H9 (cell line): Measurements from ENCODE around the gene B3GLCT. TPM values are rescaled to one million over a fixed set of nuclear protein-coding genes. Genes with fewer than 3 reads are reported as not detected.

Source experiments
- DNase-seq: peaks from one replicate; pipeline ENCODE4 v3.0.0-alpha.2; 2017
- H2AFZ ChIP-seq: one replicate; pipeline ENCODE4 v1.6.1; 2013; ENCODE audit warnings: mild to moderate bottlenecking, low read length, control low read depth, moderate library complexity
- H2AK5ac ChIP-seq: 2 replicates; pipeline ENCODE4 v1.6.1; 2013; ENCODE audit warnings: low read length, control low read depth, mixed read lengths; ENCODE audit not compliant: insufficient read length
- H2BK120ac ChIP-seq: one replicate; pipeline ENCODE4 v1.6.1; 2013; ENCODE audit warnings: low read depth, mild to moderate bottlenecking, low read length, control low read depth, inconsistent platforms; ENCODE audit not compliant: poor library complexity, severe bottlenecking
- H2BK12ac ChIP-seq: 2 replicates; pipeline ENCODE4 v1.6.1; 2013; ENCODE audit warnings: low read length, control low read depth, mixed read lengths, low read depth; ENCODE audit not compliant: insufficient read length
- H2BK15ac ChIP-seq: 2 replicates; pipeline ENCODE4 v1.6.1; 2013; ENCODE audit warnings: low read depth, low read length, control low read depth
- H2BK20ac ChIP-seq: one replicate; pipeline ENCODE4 v1.6.1; 2013; ENCODE audit warnings: low read depth, mild to moderate bottlenecking, low read length, control low read depth, inconsistent platforms; ENCODE audit not compliant: poor library complexity, severe bottlenecking
- H2BK5ac ChIP-seq: 2 replicates; pipeline ENCODE4 v1.6.1; 2013; ENCODE audit warnings: low read length, control low read depth, mixed read lengths; ENCODE audit not compliant: insufficient read length
- H3K14ac ChIP-seq: 2 replicates; pipeline ENCODE4 v1.6.1; 2013; ENCODE audit warnings: low read length, control low read depth; ENCODE audit not compliant: insufficient read depth
- H3K18ac ChIP-seq: 2 replicates; pipeline ENCODE4 v1.6.1; 2013; ENCODE audit warnings: low read depth, mild to moderate bottlenecking, mixed read lengths, low read length, control low read depth; ENCODE audit not compliant: insufficient read length
- H3K23ac ChIP-seq: 2 replicates; pipeline ENCODE4 v1.6.1; 2013; ENCODE audit warnings: low read length, control low read depth, mixed read lengths, low read depth; ENCODE audit not compliant: insufficient read length
- H3K23me2 ChIP-seq: 2 replicates; pipeline ENCODE4 v1.6.1; 2013; ENCODE audit warnings: low read depth, mild to moderate bottlenecking, mixed read lengths, low read length, control low read depth; ENCODE audit not compliant: insufficient read length, poor library complexity, severe bottlenecking
- H3K27ac ChIP-seq: 2 replicates; pipeline ENCODE4 v1.5.1; 2013; ENCODE audit warnings: low read length, control low read depth, mixed read lengths, low read depth; ENCODE audit not compliant: insufficient read length
- H3K27me3 ChIP-seq: 2 replicates; pipeline ENCODE4 v1.6.1; 2013; ENCODE audit warnings: low read length, control low read depth, inconsistent platforms; ENCODE audit not compliant: insufficient read depth
- H3K4ac ChIP-seq: 2 replicates; pipeline ENCODE4 v1.6.1; 2013; ENCODE audit warnings: low read depth, mild to moderate bottlenecking, control low read depth, inconsistent platforms, low read length, moderate library complexity
- H3K4me1 ChIP-seq: 2 replicates; pipeline ENCODE4 v1.6.1; 2013; ENCODE audit warnings: low read length, control low read depth, inconsistent platforms; ENCODE audit not compliant: insufficient read depth
- H3K4me2 ChIP-seq: 2 replicates; pipeline ENCODE4 v1.6.1; 2013; ENCODE audit warnings: low read length, control low read depth, mixed read lengths; ENCODE audit not compliant: insufficient read length, insufficient read depth
- H3K56ac ChIP-seq: 2 replicates; pipeline ENCODE4 v1.6.1; 2013; ENCODE audit warnings: low read depth, mild to moderate bottlenecking, mixed read lengths, low read length, control low read depth; ENCODE audit not compliant: insufficient read length
- H3K79me1 ChIP-seq: 2 replicates; pipeline ENCODE4 v1.6.1; 2013; ENCODE audit warnings: low read depth, mild to moderate bottlenecking, moderate library complexity, low read length, control low read depth, inconsistent platforms; ENCODE audit not compliant: insufficient read depth, poor library complexity, severe bottlenecking
- H3K79me2 ChIP-seq: 2 replicates; pipeline ENCODE4 v1.6.1; 2013; ENCODE audit warnings: low read length, control low read depth, inconsistent platforms; ENCODE audit not compliant: insufficient read depth
- H3K9ac ChIP-seq: 2 replicates; pipeline ENCODE4 v1.6.1; 2013; ENCODE audit warnings: low read length, control low read depth, mixed read lengths; ENCODE audit not compliant: insufficient read length; ENCODE audit errors: extremely low read depth
- H3K9me3 ChIP-seq: one replicate; pipeline ENCODE4 v1.6.1; 2013; ENCODE audit warnings: low read depth, low read length, inconsistent platforms; ENCODE audit not compliant: control insufficient read depth
- H3T11ph ChIP-seq: one replicate; pipeline ENCODE4 v1.6.1; 2013; ENCODE audit warnings: mild to moderate bottlenecking, low read length, control low read depth, inconsistent platforms
- H4K20me1 ChIP-seq: one replicate; pipeline ENCODE4 v1.6.1; 2013; ENCODE audit not compliant: control insufficient read depth, insufficient read length, insufficient read depth
- H4K5ac ChIP-seq: 2 replicates; pipeline ENCODE4 v1.6.1; 2013; ENCODE audit warnings: low read depth, mild to moderate bottlenecking, mixed read lengths, low read length, control low read depth; ENCODE audit not compliant: insufficient read length
- H4K8ac ChIP-seq: replicated peaks from 2 replicates; pipeline ENCODE4 v1.6.1; 2013; ENCODE audit warnings: low read length, control low read depth, mixed read lengths, low read depth; ENCODE audit not compliant: insufficient read length
- H4K91ac ChIP-seq: 2 replicates; pipeline ENCODE4 v1.6.1; 2013; ENCODE audit warnings: low read depth, mild to moderate bottlenecking, moderate library complexity, mixed read lengths, low read length, control low read depth; ENCODE audit not compliant: insufficient read length
- H3K27ac Mint-ChIP-seq, 3 experiments: 2 replicates in 2 of 3; 3 replicates in 1 of 3; pipeline ENCODE4 v1.8.0; 2020 to 2021; ENCODE audit warnings: mixed read lengths in 3 of 3, mild to moderate bottlenecking in 1 of 3, moderate library complexity in 1 of 3
- H3K27me3 Mint-ChIP-seq: 2 replicates; pipeline ENCODE4 v1.8.0; 2021; ENCODE audit warnings: low read depth, mild to moderate bottlenecking, moderate library complexity, mixed read lengths
- H3K36me3 Mint-ChIP-seq, 3 experiments: 2 replicates in 2 of 3; 3 replicates in 1 of 3; pipeline ENCODE4 v1.8.0; 2020 to 2021; ENCODE audit warnings: low read depth in 3 of 3, mixed read lengths in 3 of 3; ENCODE audit not compliant: insufficient read depth in 1 of 3
- H3K4me1 Mint-ChIP-seq, 2 experiments: 2 replicates each; pipeline ENCODE4 v1.8.0; 2020; ENCODE audit warnings: mixed read lengths in 2 of 2
- H3K4me3 Mint-ChIP-seq, 2 experiments: 2 replicates in 1 of 2; 3 replicates in 1 of 2; pipeline ENCODE4 v1.8.0; 2020 to 2021; ENCODE audit warnings: mild to moderate bottlenecking in 2 of 2, mixed read lengths in 2 of 2, moderate library complexity in 1 of 2
- H3K9me3 Mint-ChIP-seq, 2 experiments: 2 replicates in 1 of 2; 3 replicates in 1 of 2; pipeline ENCODE4 v1.8.0; 2020; ENCODE audit warnings: mild to moderate bottlenecking in 2 of 2, mixed read lengths in 2 of 2, moderate library complexity in 1 of 2
- CTCF ChIP-seq: fragments of 200-600 bp; sonication (generic); conservative IDR thresholded peaks from 3 replicates; pipeline ENCODE4 v1.8.0; 2021; ENCODE audit warnings: antibody characterized with exemption, mild to moderate bottlenecking
- WGBS: extraction: QIAGEN DNeasy Blood & Tissue Kit; methylation state at CpG from one replicate; pipeline ENCODE4 v1.1.7; 2013; ENCODE audit warnings: missing lambda C conversion rate, low lambda C conversion rate, mixed read lengths; ENCODE audit not compliant: insufficient read length; ENCODE audit errors: extremely low coverage; 5-methylcytosine and 5-hydroxymethylcytosine counted together
- total RNA-seq: library from RNA; stranded (reverse); gene quantifications from 2 replicates; pipeline ENCODE4 v1.2.1, GENCODE V29; 2021

The B3GLCT gene
- total RNA-seq, 1 experiment from 2014 or later = 5.4 TPM

DNA sequence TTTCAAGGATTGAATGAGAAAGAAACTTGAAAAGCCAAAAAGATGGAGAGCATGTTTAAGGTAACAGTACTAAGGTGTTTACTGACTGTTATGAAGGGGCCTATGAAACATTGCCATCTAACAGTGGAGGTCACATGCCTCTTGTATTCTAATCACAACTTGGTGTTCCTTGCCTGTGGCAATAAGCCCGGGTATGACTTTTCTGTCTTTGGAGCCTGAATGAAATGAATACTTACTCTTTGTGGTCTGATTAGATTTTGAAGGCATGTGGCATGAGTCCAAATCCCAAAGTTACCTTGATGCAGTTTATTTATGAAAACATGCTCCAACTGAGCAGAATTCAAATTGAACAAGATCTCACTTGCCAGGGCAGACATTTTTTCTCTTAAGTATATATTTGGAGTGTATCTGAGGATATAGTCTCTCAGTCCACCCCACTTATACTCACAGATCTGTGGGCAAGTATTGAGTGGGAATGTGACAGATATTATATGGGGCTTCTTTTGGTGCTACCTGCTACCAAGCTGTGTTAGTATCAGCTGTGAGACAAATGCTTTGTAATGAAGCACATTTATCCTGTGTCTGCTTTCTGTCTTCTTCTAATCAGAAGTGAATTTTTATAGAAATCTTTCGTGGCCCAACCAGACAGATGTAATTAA is 67.5 kb downstream of the B3GLCT start:
- Mint-ChIP-seq H3K9me3 (peaks cover 14 to 27% of the 10 kb centered on the region in 2 experiments), H3K4me3 (no peak overlapping the region), H3K36me3 (peaks cover 23 to 31% (median 29%) of the 10 kb centered on the region in 3 experiments), H3K4me1 (peaks cover 0 to 4% of the 10 kb centered on the region in 2 experiments; a peak in 1 of 4 replicates), H3K27me3 (no peaks in the 10 kb centered on the region), H3K27ac (no peak overlapping the region)
- Histone ChIP-seq H3K79me2 (no peaks in the 10 kb centered on the region), H3K56ac (no peak overlapping the region), H2BK15ac (no peak overlapping the region), H3K9ac (no peak overlapping the region), H2BK120ac (no peak overlapping the region), H2BK20ac (no peak overlapping the region), H3K4me1 (no peaks in the 10 kb centered on the region), H2AFZ (no peak overlapping the region), H4K8ac (no peak overlapping the region), H3K79me1 (no peaks in the 10 kb centered on the region), H3K27me3 (no peaks in the 10 kb centered on the region), H3K4me2 (no peak overlapping the region), H3K18ac (no peak overlapping the region), H2BK5ac (no peak overlapping the region), H3K27ac (no peak overlapping the region), H3K23me2 (no peaks in the 10 kb centered on the region), H2BK12ac (no peak overlapping the region), H2AK5ac (no peak overlapping the region), H3K14ac (no peak overlapping the region), H3K9me3 (no peaks in the 10 kb centered on the region), H4K20me1 (no peaks in the 10 kb centered on the region), H3T11ph (no peak overlapping the region), H3K4ac (no peak overlapping the region), H4K5ac (no peak overlapping the region), H3K23ac (no peak overlapping the region), H4K91ac (no peak overlapping the region)
- DNase-seq = no peak
- no CpG with 5 or more reads among the region's 2 CpGs for WGBS
- TF ChIP-seq CTCF = no peak
